HG02571 (cell line): ENCODE results near the gene WDFY1.
A peak's percentile ranks its signal among the peaks of the same experiment; 100 is the strongest.
"Not testable (repeated sequence)": the region's sequence is repeated elsewhere in the genome, so short reads cannot be mapped to it uniquely, and the experiment has no call there.

Experiments used
- ATAC-seq: cut with Tn5 transposase; IDR thresholded peaks from one replicate; pipeline ENCODE4 v1.9.1; 2021; ENCODE audit warnings: mild to moderate bottlenecking, moderate library complexity; ENCODE audit not compliant: unreplicated experiment

WDFY1 gene

GRCh38 chr2:223959688-223960087, 14.6 kb upstream of the WDFY1 start:
- ATAC-seq: no peak

DNA sequence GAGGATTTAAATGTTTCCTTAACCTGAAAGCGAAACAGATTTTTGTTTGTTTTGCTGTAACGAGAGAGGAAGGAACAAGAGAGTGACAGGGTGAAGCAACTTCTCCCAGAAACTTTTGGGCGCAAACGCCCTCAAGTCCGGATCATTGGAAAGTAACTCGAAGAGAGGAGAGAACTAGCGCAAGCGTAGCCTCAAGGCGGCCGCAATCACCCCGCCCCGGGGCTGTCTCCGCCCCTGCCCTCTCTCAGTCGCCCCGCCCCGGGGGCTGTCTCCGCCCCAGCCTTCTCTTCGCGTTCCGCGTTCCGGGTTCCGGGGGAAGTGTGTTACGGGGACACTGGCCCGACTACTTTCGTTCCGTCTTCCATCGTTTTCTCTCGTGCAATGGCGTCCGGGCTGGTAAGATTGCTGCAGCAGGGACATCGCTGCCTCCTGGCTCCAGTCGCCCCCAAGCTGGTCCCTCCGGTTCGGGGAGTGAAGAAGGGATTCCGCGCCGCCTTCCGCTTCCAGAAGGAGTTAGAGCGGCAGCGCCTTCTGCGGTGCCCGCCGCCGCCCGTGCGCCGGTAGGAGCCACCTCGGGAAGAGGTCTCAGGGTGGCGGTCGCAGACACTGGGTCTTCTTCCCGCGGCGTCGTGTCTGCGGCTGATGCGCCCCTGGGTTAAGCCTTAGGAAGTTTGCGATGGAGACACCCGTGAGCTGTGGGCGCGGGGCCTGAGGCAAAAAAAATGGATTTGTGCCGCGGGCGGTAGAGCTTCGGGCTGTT, 12.1 kb upstream of the WDFY1 start, which contains the start of gene MRPL44:
Gene MRPL44, plus strand, starts transcription at position 372 of the 760 bp plus-strand sequence. Its CDS starts 10 bp downstream, at position 382.
- peak; percentile 80 for ATAC-seq

DNA sequence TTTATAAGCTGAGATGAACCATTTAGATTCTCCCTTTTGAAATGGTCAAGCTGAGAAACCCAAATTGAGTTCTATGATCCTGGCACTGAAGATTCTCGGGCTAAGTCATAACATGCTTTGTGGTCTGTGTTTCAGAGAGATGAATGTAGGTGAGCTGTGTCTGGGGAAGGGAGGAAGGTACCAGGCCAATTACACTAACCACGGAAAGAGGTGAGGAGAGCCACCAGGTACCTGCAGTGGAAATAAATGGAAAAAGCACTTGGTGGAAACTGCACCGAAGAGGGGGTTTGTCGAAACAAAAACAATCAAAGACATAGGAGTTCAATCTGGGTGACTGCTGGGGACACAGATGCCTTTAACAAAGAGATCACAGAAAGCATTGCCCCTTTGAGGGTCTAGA, 11.2 kb upstream of the WDFY1 start:
- ATAC-seq: peak; percentile 31

DNA sequence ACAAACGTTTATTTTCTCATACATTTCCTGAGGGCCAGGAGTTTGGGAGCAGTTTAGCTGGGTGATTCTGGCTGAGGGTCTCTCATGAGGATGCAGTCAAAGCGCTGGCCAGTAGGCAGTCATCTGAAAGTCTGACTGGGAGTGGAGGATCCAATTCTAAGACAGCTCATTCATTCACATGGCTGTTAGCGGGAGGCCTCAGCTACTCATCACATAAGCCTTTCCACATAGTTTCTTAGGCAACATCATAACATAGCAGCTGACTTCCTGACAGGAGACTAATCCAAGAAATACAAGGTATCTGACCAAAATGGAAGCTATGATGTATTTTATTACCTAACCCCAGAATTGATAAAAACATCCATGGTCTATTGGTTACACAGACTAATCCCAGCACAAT, 9.3 kb upstream of the WDFY1 start:
- no peak for ATAC-seq

GRCh38 chr2:223952280-223952968, 7.3 kb upstream of the WDFY1 start:
- ATAC-seq: peak; percentile 46

GRCh38 chr2:223950448-223951347, 5.6 kb upstream of the WDFY1 start:
- no peak for ATAC-seq

DNA sequence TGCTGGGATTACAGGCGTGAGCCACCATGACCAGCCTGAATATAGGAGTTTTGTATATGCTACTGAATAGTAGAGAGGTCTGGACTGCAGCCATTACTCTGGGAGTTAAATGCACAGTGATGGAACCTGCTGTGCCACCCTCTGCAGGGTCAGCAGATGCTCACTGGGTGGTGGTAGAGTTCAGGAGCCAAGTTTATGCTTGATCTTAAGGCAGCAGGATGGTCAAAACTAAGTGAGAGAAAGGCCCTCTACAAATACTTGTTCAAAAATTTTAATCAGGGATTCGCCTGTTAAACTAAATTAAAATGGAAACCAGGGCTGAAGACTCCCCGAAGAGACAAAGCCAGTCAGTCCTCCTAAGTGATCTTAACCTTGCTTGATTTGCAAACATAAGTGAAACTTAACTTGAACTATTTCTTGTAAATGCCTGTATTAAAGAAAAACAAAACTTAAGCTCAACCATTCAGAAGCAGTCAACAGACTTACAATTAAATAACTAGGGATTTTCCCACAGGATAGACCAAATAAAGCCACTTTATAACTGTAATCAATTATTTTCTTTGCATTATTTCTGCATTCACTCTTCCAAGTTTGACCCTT, 4.2 kb upstream of the WDFY1 start:
- ATAC-seq: no peak

DNA sequence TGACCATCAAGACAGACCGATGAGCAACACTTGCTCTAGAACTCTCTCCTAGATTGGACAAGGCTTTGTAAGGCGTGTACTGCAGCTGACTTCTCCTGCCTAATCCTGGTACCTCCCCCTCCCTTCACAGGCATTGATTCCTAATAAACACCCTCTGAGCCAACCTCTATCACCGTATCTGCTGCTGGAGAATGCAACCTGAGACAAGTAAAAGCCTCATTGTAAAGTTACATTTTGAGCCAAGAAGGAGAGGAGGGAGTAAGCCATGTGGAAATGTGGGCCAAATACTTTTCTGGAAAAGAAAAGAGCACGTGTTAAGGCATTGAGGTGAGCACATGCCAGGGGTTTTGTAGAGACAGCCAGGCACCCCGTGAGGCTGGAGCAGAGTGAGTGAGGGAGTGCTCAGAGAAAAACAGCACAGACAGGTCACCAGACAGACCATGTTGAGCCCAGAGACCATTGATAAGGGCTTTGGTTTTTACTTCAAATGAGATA, 2.6 kb upstream of the WDFY1 start:
- ATAC-seq: no peak

GRCh38 chr2:223945755-223946154, 620 bp upstream of the WDFY1 start:
- ATAC-seq: no peak

DNA sequence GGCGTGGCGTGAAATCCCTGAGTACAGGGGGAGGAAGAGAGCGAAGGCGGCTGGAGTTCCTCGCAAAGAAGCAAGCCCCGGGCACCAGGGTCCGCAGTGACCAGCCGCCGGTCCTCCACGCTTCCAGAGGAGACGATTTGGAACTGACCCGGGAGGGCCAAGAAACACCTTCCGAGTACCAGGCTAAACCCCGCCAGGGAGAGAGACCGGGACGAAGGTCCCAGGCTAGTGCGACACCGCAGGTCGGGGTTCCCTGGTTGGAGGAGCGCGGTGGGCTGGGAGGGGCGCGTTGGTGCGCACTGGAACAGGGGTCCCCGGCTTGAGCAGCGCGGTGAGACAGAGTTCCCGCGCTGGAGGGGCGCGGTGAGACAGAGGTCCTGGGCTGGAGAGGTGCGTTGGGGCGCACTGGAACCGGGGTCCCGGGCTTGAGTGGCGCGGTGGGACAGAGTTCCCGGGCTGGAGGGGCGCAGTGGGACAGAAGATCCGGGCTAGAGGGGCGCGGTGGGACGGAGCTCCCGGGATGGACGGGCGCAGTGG, 901 bp downstream of the WDFY1 start:
- peak; percentile 19 for ATAC-seq

DNA sequence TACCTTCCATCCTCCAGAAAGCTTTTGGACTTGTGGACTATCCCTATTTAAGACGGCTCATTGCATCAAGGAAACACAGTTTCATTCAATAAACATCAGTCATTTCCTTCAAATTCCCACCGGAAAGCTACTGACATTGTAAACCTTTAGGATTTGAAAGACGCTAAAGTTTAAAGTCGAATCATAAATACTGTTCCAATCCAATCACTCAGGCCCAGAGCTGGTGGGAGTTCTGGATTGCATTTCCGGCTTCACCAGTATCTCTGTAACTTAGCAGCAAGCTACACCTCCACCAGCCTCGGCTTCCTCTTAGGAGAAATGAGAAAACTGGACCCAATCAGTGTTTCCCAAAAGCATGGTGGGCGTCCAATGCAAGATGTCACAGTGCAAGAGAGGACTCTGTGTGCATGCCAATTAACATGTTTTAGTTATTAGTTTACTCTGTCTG, 1.6 kb downstream of the WDFY1 start:
- no peak for ATAC-seq

- no peak for ATAC-seq
These were observed 2.0 kb downstream of the WDFY1 start for GRCh38 chr2:223943135-223943534.

- ATAC-seq: peak; percentile 61
These were observed 3.4 kb downstream of the WDFY1 start for GRCh38 chr2:223941579-223942277.

GRCh38 chr2:223939438-223939837, 5.7 kb downstream of the WDFY1 start:
- ATAC-seq: not testable (repeated sequence)

- no peak for ATAC-seq
These were observed 7.6 kb downstream of the WDFY1 start for GRCh38 chr2:223937535-223937934.

DNA sequence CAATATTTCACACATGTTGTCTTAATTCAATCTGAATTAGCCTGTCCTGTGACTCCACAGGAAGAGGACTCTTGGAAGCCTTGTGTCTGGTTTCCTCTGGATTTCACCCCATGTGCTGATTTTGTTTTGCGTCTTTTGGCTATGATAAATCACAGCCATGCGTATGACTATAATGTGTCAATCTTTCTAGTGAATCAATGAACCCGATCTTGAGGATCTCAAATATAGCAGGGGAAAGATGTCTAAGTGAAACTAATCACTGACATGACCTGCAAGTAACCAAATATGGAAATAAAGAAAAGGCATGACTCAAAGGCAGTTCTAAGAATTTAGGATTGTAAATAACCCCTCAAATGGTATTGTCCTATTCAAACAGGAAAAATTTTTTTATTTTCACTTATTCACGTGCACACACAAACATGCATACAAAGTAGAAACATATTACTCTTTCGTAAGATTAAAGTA, 8.2 kb downstream of the WDFY1 start:
- ATAC-seq: no peak

GRCh38 chr2:223935459-223936125, 9.5 kb downstream of the WDFY1 start:
- ATAC-seq: no peak

- no peak for ATAC-seq
These were observed 10.3 kb downstream of the WDFY1 start for GRCh38 chr2:223934870-223935269.
